ENCODE data around the gene SLC25A6. TPM values are rescaled to one million over a fixed set of nuclear protein-coding genes. Genes with fewer than 3 reads are reported as not detected.

SLC25A6 gene
- total and polyA plus RNA-seq, 2 donors from 2014 or later, result 357 to 654 TPM

DNA sequence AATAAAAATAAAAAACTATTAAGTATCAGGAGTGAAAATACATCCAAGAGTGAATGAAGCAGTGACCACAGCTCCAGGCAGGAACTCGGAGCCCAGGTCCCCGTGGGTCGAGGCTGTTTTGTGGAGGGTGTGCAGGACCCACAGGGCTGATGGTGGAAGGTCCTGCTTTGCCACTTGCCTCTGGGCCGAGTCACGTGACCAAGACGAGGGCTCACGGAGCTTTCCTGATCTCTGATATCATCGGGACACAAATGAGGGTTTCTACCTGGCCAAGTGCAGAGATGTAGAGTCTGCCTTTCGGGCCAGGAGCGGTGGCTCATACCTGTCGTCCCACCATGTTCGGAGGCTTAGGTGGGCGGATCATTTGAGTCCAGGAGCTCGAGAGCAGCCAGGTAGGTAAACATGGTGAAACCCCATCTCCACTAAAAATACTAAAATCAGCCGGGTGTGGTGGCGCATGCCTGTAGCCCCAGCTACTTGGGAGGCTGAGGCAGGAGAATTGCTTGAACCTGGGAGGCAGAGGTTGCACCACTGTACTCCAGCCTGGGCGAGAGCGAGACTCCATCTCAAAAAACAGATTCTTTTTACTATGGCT, 7.2 kb downstream of the SLC25A6 start:
- FAIRE-seq, result no peak
- H3K36me3 ChIP-seq (ENCODE audit: control insufficient read depth in 2 of 3, insufficient read depth in 3 of 3, low read length in 3 of 3), result peaks cover 7 to 52% (median 39%) of the 10 kb centered on the region in 3 donors

DNA sequence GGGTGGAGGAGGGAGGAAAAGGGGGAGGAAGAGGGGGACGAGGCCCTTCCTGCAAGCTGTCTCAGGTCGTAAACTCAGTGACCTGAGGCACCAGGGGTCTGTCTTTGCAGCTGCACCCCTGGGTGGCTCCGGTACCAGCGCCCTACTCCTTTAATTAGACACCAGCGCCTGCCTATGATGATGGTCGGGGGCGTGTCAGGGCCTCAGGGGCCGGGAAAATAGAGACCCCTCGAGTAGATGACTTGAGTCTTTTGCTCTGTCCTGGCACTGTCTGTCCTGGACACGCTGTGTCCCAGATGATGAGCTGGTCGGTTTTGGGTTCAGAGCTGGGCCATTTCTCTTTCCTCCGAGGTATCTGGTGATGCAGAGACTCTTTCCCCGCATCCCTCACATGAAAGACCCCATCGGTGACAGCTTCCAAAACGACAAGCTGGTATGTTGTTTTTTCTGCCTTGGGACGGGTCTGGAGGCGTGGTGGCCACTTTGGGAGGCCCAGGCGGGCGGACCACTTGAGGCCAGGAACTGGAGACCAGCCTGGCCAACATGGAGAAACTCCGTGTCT, 11.2 kb downstream of the SLC25A6 start:
- FAIRE-seq, result no peak
- H3K36me3 ChIP-seq (ENCODE audit: control insufficient read depth in 2 of 3, insufficient read depth in 3 of 3, low read length in 3 of 3), result peaks cover 0 to 12% (median 5%) of the 10 kb centered on the region in 3 donors
- TF ChIP-seq, protein P1, sequence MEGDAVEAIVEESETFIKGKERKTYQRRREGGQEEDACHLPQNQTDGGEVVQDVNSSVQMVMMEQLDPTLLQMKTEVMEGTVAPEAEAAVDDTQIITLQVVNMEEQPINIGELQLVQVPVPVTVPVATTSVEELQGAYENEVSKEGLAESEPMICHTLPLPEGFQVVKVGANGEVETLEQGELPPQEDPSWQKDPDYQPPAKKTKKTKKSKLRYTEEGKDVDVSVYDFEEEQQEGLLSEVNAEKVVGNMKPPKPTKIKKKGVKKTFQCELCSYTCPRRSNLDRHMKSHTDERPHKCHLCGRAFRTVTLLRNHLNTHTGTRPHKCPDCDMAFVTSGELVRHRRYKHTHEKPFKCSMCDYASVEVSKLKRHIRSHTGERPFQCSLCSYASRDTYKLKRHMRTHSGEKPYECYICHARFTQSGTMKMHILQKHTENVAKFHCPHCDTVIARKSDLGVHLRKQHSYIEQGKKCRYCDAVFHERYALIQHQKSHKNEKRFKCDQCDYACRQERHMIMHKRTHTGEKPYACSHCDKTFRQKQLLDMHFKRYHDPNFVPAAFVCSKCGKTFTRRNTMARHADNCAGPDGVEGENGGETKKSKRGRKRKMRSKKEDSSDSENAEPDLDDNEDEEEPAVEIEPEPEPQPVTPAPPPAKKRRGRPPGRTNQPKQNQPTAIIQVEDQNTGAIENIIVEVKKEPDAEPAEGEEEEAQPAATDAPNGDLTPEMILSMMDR (IDR thresholded peaks at IDR 0.05; ENCODE audit: borderline replicate concordance, extremely low read depth, insufficient read depth), result no peak

More for the DNA sequence above, 7.2 kb downstream of the SLC25A6 start:
- Histone ChIP-seq H3K9ac (ENCODE audit: low read length in 3 of 3) (no peak overlapping the region), H3K27ac (ENCODE audit: low read depth in 2 of 2, low read length in 2 of 2) (no peak overlapping the region), H3K9me3 (ENCODE audit: control insufficient read depth in 2 of 3, insufficient read depth in 1 of 3, low read length in 3 of 3) (no peaks in the 10 kb centered on the region), H3K27me3 (ENCODE audit: control insufficient read depth, insufficient read depth, low read length) (no peaks in the 10 kb centered on the region), H3K4me3 (ENCODE audit: low read length in 3 of 3) (no peak overlapping the region), H3K4me1 (ENCODE audit: control insufficient read depth in 2 of 3, insufficient read depth in 2 of 3, low read depth in 1 of 3, low read length in 3 of 3) (peaks cover 0 to 14% (median 4%) of the 10 kb centered on the region in 3 donors)
- intact Hi-C loops (cut with DNase I), result no loop called here
- TF ChIP-seq, protein P1 (IDR thresholded peaks at IDR 0.05; ENCODE audit: borderline replicate concordance, extremely low read depth, insufficient read depth), result no peak
- peak in 2 of 5 donors; percentile 41 to 71 for DNase-seq

DNA sequence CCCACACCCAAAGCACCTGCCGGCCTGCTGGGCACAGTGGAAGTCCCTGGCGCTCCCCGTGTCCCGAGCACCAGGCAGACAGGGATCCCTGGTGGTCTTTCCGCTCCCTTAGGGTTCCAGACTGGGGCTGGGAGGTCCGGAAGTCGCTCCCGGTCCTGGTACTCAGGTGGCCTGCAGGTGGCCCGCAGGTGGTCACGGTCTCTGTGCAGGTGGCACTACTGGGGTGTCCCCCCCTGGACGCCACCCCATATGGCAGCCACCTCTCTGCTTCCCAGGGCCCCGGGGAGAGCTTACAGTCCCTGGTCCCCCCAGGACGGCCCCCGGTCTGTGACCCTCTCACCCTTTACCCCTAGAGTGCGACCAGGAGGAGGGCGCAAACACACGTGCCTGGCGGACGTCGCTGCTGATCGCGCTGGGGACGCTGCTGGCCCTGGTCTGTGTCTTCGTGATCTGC, 13.6 kb downstream of the SLC25A6 start:
- DNase-seq, result peak in 2 of 5 donors; percentile 47 to 73
- Histone ChIP-seq H3K4me3 (ENCODE audit: low read length in 3 of 3) (no peak overlapping the region), H3K9me3 (ENCODE audit: control insufficient read depth in 2 of 3, insufficient read depth in 1 of 3, low read length in 3 of 3) (no peaks in the 10 kb centered on the region), H3K27ac (ENCODE audit: low read depth in 2 of 2, low read length in 2 of 2) (no peak overlapping the region), H3K36me3 (ENCODE audit: control insufficient read depth in 2 of 3, insufficient read depth in 3 of 3, low read length in 3 of 3) (no peaks in the 10 kb centered on the region), H3K9ac (ENCODE audit: low read length in 3 of 3) (no peak overlapping the region), H3K27me3 (ENCODE audit: control insufficient read depth, insufficient read depth, low read length) (no peaks in the 10 kb centered on the region), H3K4me1 (ENCODE audit: control insufficient read depth in 2 of 3, insufficient read depth in 2 of 3, low read depth in 1 of 3, low read length in 3 of 3) (no peaks in the 10 kb centered on the region)
- no peak for FAIRE-seq
- intact Hi-C loops (cut with DNase I), result no loop called here
- TF ChIP-seq, protein P1 (IDR thresholded peaks at IDR 0.05; ENCODE audit: borderline replicate concordance, extremely low read depth, insufficient read depth), result no peak

More for the DNA sequence above, 11.2 kb downstream of the SLC25A6 start:
- H3K27ac ChIP-seq (ENCODE audit: low read depth in 2 of 2, low read length in 2 of 2), result no peak overlapping the region
- H3K9ac ChIP-seq (ENCODE audit: low read length in 3 of 3), result no peak overlapping the region
- no peak overlapping the region for H3K4me3 ChIP-seq (ENCODE audit: low read length in 3 of 3)
- peak in 2 of 5 donors; percentile 60 to 63 for DNase-seq
- H3K27me3 ChIP-seq (ENCODE audit: control insufficient read depth, insufficient read depth, low read length), result no peaks in the 10 kb centered on the region
- intact Hi-C loops (cut with DNase I), result no loop called here
- no peaks in the 10 kb centered on the region for H3K4me1 ChIP-seq (ENCODE audit: control insufficient read depth in 2 of 3, insufficient read depth in 2 of 3, low read depth in 1 of 3, low read length in 3 of 3)
- no peaks in the 10 kb centered on the region for H3K9me3 ChIP-seq (ENCODE audit: control insufficient read depth in 2 of 3, insufficient read depth in 1 of 3, low read length in 3 of 3)

All from kidney (tissue), 14 donors.